H9 (cell line): Measurements from ENCODE around the gene RPL5. TPM values are rescaled to one million over a fixed set of nuclear protein-coding genes. Genes with fewer than 3 reads are reported as not detected.

Experiments
- DNase-seq: peaks from one replicate; pipeline ENCODE4 v3.0.0-alpha.2; 2017
- H2AFZ ChIP-seq: one replicate; pipeline ENCODE4 v1.6.1; 2013; ENCODE audit warnings: mild to moderate bottlenecking, low read length, control low read depth, moderate library complexity
- H2AK5ac ChIP-seq: 2 replicates; pipeline ENCODE4 v1.6.1; 2013; ENCODE audit warnings: low read length, control low read depth, mixed read lengths; ENCODE audit not compliant: insufficient read length
- H2BK120ac ChIP-seq: one replicate; pipeline ENCODE4 v1.6.1; 2013; ENCODE audit warnings: low read depth, mild to moderate bottlenecking, low read length, control low read depth, inconsistent platforms; ENCODE audit not compliant: poor library complexity, severe bottlenecking
- H2BK12ac ChIP-seq: 2 replicates; pipeline ENCODE4 v1.6.1; 2013; ENCODE audit warnings: low read length, control low read depth, mixed read lengths, low read depth; ENCODE audit not compliant: insufficient read length
- H2BK15ac ChIP-seq: 2 replicates; pipeline ENCODE4 v1.6.1; 2013; ENCODE audit warnings: low read depth, low read length, control low read depth
- H2BK20ac ChIP-seq: one replicate; pipeline ENCODE4 v1.6.1; 2013; ENCODE audit warnings: low read depth, mild to moderate bottlenecking, low read length, control low read depth, inconsistent platforms; ENCODE audit not compliant: poor library complexity, severe bottlenecking
- H2BK5ac ChIP-seq: 2 replicates; pipeline ENCODE4 v1.6.1; 2013; ENCODE audit warnings: low read length, control low read depth, mixed read lengths; ENCODE audit not compliant: insufficient read length
- H3K14ac ChIP-seq: 2 replicates; pipeline ENCODE4 v1.6.1; 2013; ENCODE audit warnings: low read length, control low read depth; ENCODE audit not compliant: insufficient read depth
- H3K18ac ChIP-seq: 2 replicates; pipeline ENCODE4 v1.6.1; 2013; ENCODE audit warnings: low read depth, mild to moderate bottlenecking, mixed read lengths, low read length, control low read depth; ENCODE audit not compliant: insufficient read length
- H3K23ac ChIP-seq: 2 replicates; pipeline ENCODE4 v1.6.1; 2013; ENCODE audit warnings: low read length, control low read depth, mixed read lengths, low read depth; ENCODE audit not compliant: insufficient read length
- H3K23me2 ChIP-seq: 2 replicates; pipeline ENCODE4 v1.6.1; 2013; ENCODE audit warnings: low read depth, mild to moderate bottlenecking, mixed read lengths, low read length, control low read depth; ENCODE audit not compliant: insufficient read length, poor library complexity, severe bottlenecking
- H3K27ac ChIP-seq: 2 replicates; pipeline ENCODE4 v1.5.1; 2013; ENCODE audit warnings: low read length, control low read depth, mixed read lengths, low read depth; ENCODE audit not compliant: insufficient read length
- H3K27me3 ChIP-seq: 2 replicates; pipeline ENCODE4 v1.6.1; 2013; ENCODE audit warnings: low read length, control low read depth, inconsistent platforms; ENCODE audit not compliant: insufficient read depth
- H3K4ac ChIP-seq: 2 replicates; pipeline ENCODE4 v1.6.1; 2013; ENCODE audit warnings: low read depth, mild to moderate bottlenecking, control low read depth, inconsistent platforms, low read length, moderate library complexity
- H3K4me1 ChIP-seq: 2 replicates; pipeline ENCODE4 v1.6.1; 2013; ENCODE audit warnings: low read length, control low read depth, inconsistent platforms; ENCODE audit not compliant: insufficient read depth
- H3K4me2 ChIP-seq: 2 replicates; pipeline ENCODE4 v1.6.1; 2013; ENCODE audit warnings: low read length, control low read depth, mixed read lengths; ENCODE audit not compliant: insufficient read length, insufficient read depth
- H3K56ac ChIP-seq: 2 replicates; pipeline ENCODE4 v1.6.1; 2013; ENCODE audit warnings: low read depth, mild to moderate bottlenecking, mixed read lengths, low read length, control low read depth; ENCODE audit not compliant: insufficient read length
- H3K79me1 ChIP-seq: 2 replicates; pipeline ENCODE4 v1.6.1; 2013; ENCODE audit warnings: low read depth, mild to moderate bottlenecking, moderate library complexity, low read length, control low read depth, inconsistent platforms; ENCODE audit not compliant: insufficient read depth, poor library complexity, severe bottlenecking
- H3K79me2 ChIP-seq: 2 replicates; pipeline ENCODE4 v1.6.1; 2013; ENCODE audit warnings: low read length, control low read depth, inconsistent platforms; ENCODE audit not compliant: insufficient read depth
- H3K9ac ChIP-seq: 2 replicates; pipeline ENCODE4 v1.6.1; 2013; ENCODE audit warnings: low read length, control low read depth, mixed read lengths; ENCODE audit not compliant: insufficient read length; ENCODE audit errors: extremely low read depth
- H3K9me3 ChIP-seq: one replicate; pipeline ENCODE4 v1.6.1; 2013; ENCODE audit warnings: low read depth, low read length, inconsistent platforms; ENCODE audit not compliant: control insufficient read depth
- H3T11ph ChIP-seq: one replicate; pipeline ENCODE4 v1.6.1; 2013; ENCODE audit warnings: mild to moderate bottlenecking, low read length, control low read depth, inconsistent platforms
- H4K20me1 ChIP-seq: one replicate; pipeline ENCODE4 v1.6.1; 2013; ENCODE audit not compliant: control insufficient read depth, insufficient read length, insufficient read depth
- H4K5ac ChIP-seq: 2 replicates; pipeline ENCODE4 v1.6.1; 2013; ENCODE audit warnings: low read depth, mild to moderate bottlenecking, mixed read lengths, low read length, control low read depth; ENCODE audit not compliant: insufficient read length
- H4K8ac ChIP-seq: replicated peaks from 2 replicates; pipeline ENCODE4 v1.6.1; 2013; ENCODE audit warnings: low read length, control low read depth, mixed read lengths, low read depth; ENCODE audit not compliant: insufficient read length
- H4K91ac ChIP-seq: 2 replicates; pipeline ENCODE4 v1.6.1; 2013; ENCODE audit warnings: low read depth, mild to moderate bottlenecking, moderate library complexity, mixed read lengths, low read length, control low read depth; ENCODE audit not compliant: insufficient read length
- H3K27ac Mint-ChIP-seq, 3 experiments: 2 replicates in 2 of 3; 3 replicates in 1 of 3; pipeline ENCODE4 v1.8.0; 2020 to 2021; ENCODE audit warnings: mixed read lengths in 3 of 3, mild to moderate bottlenecking in 1 of 3, moderate library complexity in 1 of 3
- H3K27me3 Mint-ChIP-seq: 2 replicates; pipeline ENCODE4 v1.8.0; 2021; ENCODE audit warnings: low read depth, mild to moderate bottlenecking, moderate library complexity, mixed read lengths
- H3K36me3 Mint-ChIP-seq, 3 experiments: 2 replicates in 2 of 3; 3 replicates in 1 of 3; pipeline ENCODE4 v1.8.0; 2020 to 2021; ENCODE audit warnings: low read depth in 3 of 3, mixed read lengths in 3 of 3; ENCODE audit not compliant: insufficient read depth in 1 of 3
- H3K4me1 Mint-ChIP-seq, 2 experiments: 2 replicates each; pipeline ENCODE4 v1.8.0; 2020; ENCODE audit warnings: mixed read lengths in 2 of 2
- H3K4me3 Mint-ChIP-seq, 2 experiments: 2 replicates in 1 of 2; 3 replicates in 1 of 2; pipeline ENCODE4 v1.8.0; 2020 to 2021; ENCODE audit warnings: mild to moderate bottlenecking in 2 of 2, mixed read lengths in 2 of 2, moderate library complexity in 1 of 2
- H3K9me3 Mint-ChIP-seq, 2 experiments: 2 replicates in 1 of 2; 3 replicates in 1 of 2; pipeline ENCODE4 v1.8.0; 2020; ENCODE audit warnings: mild to moderate bottlenecking in 2 of 2, mixed read lengths in 2 of 2, moderate library complexity in 1 of 2
- CTCF ChIP-seq: fragments of 200-600 bp; sonication (generic); conservative IDR thresholded peaks from 3 replicates; pipeline ENCODE4 v1.8.0; 2021; ENCODE audit warnings: antibody characterized with exemption, mild to moderate bottlenecking
- WGBS: extraction: QIAGEN DNeasy Blood & Tissue Kit; methylation state at CpG from one replicate; pipeline ENCODE4 v1.1.7; 2013; ENCODE audit warnings: missing lambda C conversion rate, low lambda C conversion rate, mixed read lengths; ENCODE audit not compliant: insufficient read length; ENCODE audit errors: extremely low coverage; 5-methylcytosine and 5-hydroxymethylcytosine counted together
- total RNA-seq: library from RNA; stranded (reverse); gene quantifications from 2 replicates; pipeline ENCODE4 v1.2.1, GENCODE V29; 2021

The RPL5 gene
- total RNA-seq, 1 experiment from 2014 or later, result 1,608 TPM

- Histone ChIP-seq H3K56ac (no peak overlapping the region), H2BK12ac (no peak overlapping the region), H3K9ac (no peak overlapping the region), H3K18ac (no peak overlapping the region), H4K91ac (no peak overlapping the region), H3T11ph (no peak overlapping the region), H3K79me2 (no peaks in the 10 kb centered on the region), H3K79me1 (no peaks in the 10 kb centered on the region), H4K5ac (no peak overlapping the region), H3K4ac (no peak overlapping the region), H2BK15ac (no peak overlapping the region), H3K27me3 (no peaks in the 10 kb centered on the region; the same call in 1 of the 2 replicates), H3K14ac (no peak overlapping the region), H3K23ac (no peak overlapping the region), H2AK5ac (no peak overlapping the region), H2BK5ac (no peak overlapping the region), H4K20me1 (no peaks in the 10 kb centered on the region), H3K27ac (no peak overlapping the region), H3K4me1 (no peaks in the 10 kb centered on the region), H3K4me2 (no peak overlapping the region), H2BK20ac (no peak overlapping the region), H2BK120ac (no peak overlapping the region), H3K9me3 (no peaks in the 10 kb centered on the region), H2AFZ (no peak overlapping the region), H4K8ac (no peak overlapping the region), H3K23me2 (no peaks in the 10 kb centered on the region)
- H3K9me3 Mint-ChIP-seq, result no peaks in the 10 kb centered on the region; a peak in 1 of 5 replicates
- H3K27ac Mint-ChIP-seq, result no peak overlapping the region
- peaks cover 37 to 40% of the 10 kb centered on the region in 2 experiments for H3K4me1 Mint-ChIP-seq
- peaks cover 22% of the 10 kb centered on the region for H3K27me3 Mint-ChIP-seq
- TF ChIP-seq CTCF, result no peak
- no peak overlapping the region for H3K4me3 Mint-ChIP-seq
- DNase-seq, result no peak
- no CpG with 5 or more reads among the region's 2 CpGs for WGBS
- H3K36me3 Mint-ChIP-seq, result no peaks in the 10 kb centered on the region
Observed at GRCh38 chr1:92790867-92791266, 41.0 kb upstream of the RPL5 start.
